IPS DF 19.7 (cell line): Measurements from ENCODE around the gene MMADHC.
"Not testable (repeated sequence)": the region's sequence is repeated elsewhere in the genome, so short reads cannot be mapped to it uniquely, and the experiment has no call there.

Experiments
- DNase-seq: peaks from one replicate; pipeline ENCODE4 v3.0.0-alpha.2; 2013; ENCODE audit warnings: low read depth, low spot score

The MMADHC gene

GRCh38 chr2:149595056-149595963, 7.7 kb upstream of the MMADHC start:
- no peak for DNase-seq

GRCh38 chr2:149594411-149594810, 6.8 kb upstream of the MMADHC start:
- no peak for DNase-seq

GRCh38 chr2:149587950-149588487, 444 bp upstream of the MMADHC start:
- no peak for DNase-seq

GRCh38 chr2:149586898-149587219, 716 bp downstream of the MMADHC start:
- no peak for DNase-seq

GRCh38 chr2:149586063-149586462, 1.5 kb downstream of the MMADHC start:
- no peak for DNase-seq

- no peak for DNase-seq
These were observed 2.2 kb downstream of the MMADHC start for GRCh38 chr2:149585166-149585885.

GRCh38 chr2:149579972-149580882, 7.3 kb downstream of the MMADHC start:
- DNase-seq = no peak

GRCh38 chr2:149577269-149577668, 10.3 kb downstream of the MMADHC start:
- no peak for DNase-seq

GRCh38 chr2:149575752-149576151, 11.8 kb downstream of the MMADHC start:
- no peak for DNase-seq

- no peak for DNase-seq
These were observed 12.3 kb downstream of the MMADHC start for GRCh38 chr2:149575277-149575676.

GRCh38 chr2:149573760-149574159, 13.8 kb downstream of the MMADHC start:
- DNase-seq = no peak

GRCh38 chr2:149572102-149572953, 15.2 kb downstream of the MMADHC start:
- no peak for DNase-seq

GRCh38 chr2:149568138-149568537, 19.4 kb downstream of the MMADHC start:
- no peak for DNase-seq

- no peak for DNase-seq
These were observed 20.9 kb downstream of the MMADHC start for GRCh38 chr2:149566652-149567051.

GRCh38 chr2:149565625-149566024, 21.9 kb downstream of the MMADHC start:
- not testable (repeated sequence) for DNase-seq

- no peak for DNase-seq
These were observed 22.6 kb downstream of the MMADHC start for GRCh38 chr2:149564983-149565382.

GRCh38 chr2:149564097-149564496, 23.5 kb downstream of the MMADHC start:
- no peak for DNase-seq

GRCh38 chr2:149562324-149562723, 25.3 kb downstream of the MMADHC start:
- DNase-seq = no peak

GRCh38 chr2:149561309-149561926, 26.2 kb downstream of the MMADHC start:
- DNase-seq = no peak

GRCh38 chr2:149559341-149560068, 28.1 kb downstream of the MMADHC start:
- no peak for DNase-seq
